ENCODE data around the gene EIF2B5.
A peak's percentile ranks its signal among the peaks of the same experiment; 100 is the strongest.
"Not testable (repeated sequence)": the region's sequence is repeated elsewhere in the genome, so short reads cannot be mapped to it uniquely, and the experiment has no call there.

Gene EIF2B5

GRCh38 chr3:184135149-184135910 is at the start of gene EIF2B5:
Gene EIF2B5 (plus strand): TSS chr3:184135358. CDS start chr3:184135386, 28 bp downstream.
- DNase-seq = peak; percentile 96

GRCh38 chr3:184085389-184085852 is 49.7 kb upstream of the EIF2B5 start:
- peak; percentile 58 for DNase-seq

GRCh38 chr3:184092199-184092598 is 43.0 kb upstream of the EIF2B5 start:
- no peak for DNase-seq

GRCh38 chr3:184096811-184097383 is 38.3 kb upstream of the EIF2B5 start, which contains the start of gene HTR3E:
Gene HTR3E (plus strand): TSS chr3:184097064. CDS start chr3:184097530, 466 bp downstream.
- DNase-seq = no peak

DNA sequence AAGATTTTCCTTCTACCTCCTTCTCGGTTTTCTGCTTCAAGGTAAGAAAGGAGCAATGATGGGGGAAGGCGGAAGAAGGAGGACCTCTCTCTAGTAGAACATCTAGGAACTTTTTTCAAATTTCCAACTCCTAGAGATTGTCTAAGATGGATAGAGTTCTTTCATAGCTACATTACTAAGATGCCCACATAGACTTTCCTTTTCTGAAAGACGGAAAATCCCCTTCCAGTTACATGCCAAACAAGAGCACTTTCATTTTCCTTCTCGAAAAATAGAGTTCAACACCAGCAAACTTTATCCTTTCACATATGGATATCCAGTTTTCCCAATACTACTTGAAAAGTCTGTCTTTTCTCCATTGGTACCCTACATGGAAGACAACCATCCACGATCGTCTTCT is 37.6 kb upstream of the EIF2B5 start:
- no peak for DNase-seq

DNA sequence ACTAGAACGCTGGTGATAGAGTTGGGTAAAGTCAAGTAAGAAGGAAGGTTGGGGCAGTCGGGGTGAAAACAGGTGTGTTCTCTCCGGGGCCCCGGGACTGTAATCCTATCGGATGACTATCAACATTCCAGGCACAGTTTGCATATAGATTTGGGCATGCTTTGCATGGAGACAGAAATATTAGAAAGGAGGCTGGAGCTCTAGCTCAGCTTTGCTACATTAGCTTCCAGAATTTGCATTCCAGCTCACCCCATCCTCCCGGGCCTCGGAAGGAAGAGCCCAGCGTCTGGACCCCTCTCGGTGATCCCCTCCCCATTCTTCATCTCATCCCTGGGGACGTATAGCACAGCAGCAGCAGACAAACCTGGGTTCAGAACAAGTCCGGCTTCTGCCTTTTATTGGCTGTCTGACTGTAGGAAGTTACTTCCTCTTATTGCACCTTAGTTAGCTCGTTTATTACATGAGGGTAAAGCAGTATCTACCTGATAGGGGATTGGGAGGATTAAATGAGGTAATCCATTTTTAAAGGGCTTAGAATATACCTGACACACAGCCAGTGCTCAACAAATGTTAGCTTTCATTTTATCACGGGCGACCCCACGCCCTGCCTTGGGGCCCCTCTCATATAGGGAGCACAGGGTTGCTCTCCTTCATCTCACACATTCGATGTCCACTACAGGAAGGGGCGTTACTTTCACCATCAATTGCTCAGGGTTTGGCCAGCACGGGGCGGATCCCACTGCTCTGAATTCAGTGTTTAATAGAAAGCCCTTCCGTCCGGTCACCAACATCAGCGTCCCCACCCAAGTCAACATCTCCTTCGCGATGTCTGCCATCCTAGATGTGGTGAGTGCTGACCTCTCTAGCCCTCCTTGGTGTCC is 35.1 kb upstream of the EIF2B5 start:
- DNase-seq = no peak

DNA sequence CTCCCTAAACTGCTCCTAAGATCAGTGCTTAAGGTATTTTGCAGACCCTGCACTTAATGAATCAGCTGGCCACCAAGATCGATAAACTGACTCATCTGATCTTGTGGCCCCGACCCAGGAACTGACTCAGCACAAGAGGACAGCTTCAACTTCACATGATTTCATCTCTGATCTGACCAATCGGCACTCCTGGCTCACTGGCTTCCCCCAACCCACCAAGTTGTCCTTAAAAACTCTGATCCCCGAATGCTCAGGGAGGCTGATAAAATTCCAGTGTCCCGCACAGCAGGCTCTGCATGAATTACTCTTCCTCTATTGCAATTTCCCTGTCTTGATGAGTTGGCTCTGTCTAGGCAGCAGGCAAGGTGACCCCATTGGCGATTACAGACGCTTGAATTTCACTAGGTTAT is 24.8 kb upstream of the EIF2B5 start:
- DNase-seq = peak; percentile 13

DNA sequence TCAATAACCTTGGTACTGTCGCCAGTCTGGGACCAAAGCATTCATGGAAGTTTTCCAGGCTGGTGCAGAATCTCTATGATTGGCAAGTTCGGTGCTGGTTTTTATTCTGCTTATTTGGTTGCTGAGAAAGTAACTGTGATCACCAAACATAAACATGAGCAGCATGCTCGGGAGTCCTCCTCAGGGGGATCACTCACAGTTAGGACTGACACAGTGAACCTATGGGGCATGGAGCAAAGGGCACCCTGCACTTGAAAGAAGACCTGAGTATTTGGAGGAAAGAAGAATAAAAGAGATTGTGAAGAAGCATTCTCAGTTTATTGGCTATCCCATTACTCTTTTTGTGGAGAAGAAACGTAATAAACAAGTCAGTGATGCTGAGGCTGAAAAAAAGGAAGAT is 19.1 kb upstream of the EIF2B5 start:
- no peak for DNase-seq

DNA sequence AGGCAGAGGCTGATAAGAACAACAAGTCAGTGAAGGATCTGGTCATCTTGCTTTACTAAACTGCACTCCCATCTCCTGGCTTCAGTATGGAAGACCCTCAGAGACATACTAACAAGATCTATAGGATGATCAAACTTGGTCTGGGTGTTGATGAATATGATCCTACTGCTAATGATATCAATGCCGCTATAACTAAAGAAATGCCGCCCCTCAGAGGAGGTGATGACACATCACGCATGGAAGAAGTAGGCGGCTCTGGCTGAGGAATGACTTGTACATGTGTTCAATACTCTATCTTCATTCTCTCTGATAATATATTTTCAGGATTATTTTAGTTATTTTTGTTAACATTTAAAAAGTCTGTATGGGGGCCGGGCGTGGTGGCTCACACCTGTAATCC is 17.5 kb upstream of the EIF2B5 start:
- peak; percentile 62 for DNase-seq

GRCh38 chr3:184121031-184121430 is 14.1 kb upstream of the EIF2B5 start:
- DNase-seq = not testable (repeated sequence)

- no peak for DNase-seq
Measured at GRCh38 chr3:184126006-184126405, 9.2 kb upstream of the EIF2B5 start.

GRCh38 chr3:184129012-184129411 is 6.1 kb upstream of the EIF2B5 start:
- peak; percentile 68 for DNase-seq

DNA sequence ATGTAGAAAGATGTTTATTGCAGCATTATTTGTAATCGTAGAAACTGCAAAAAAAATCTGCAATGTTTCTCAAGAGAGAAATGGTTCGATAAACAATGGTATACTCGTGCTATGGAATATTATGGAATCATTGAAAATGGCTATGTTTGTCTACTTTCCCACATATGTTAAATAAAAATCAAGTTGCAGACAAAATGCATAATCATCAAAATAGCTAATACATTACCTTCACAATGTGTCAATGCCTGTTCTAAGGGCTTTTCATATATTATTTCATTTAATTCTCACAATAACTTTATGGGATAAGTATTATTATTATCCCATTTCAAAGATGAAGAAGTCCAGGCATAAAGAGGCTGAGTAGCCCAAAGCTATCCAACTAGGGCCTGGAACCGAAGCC is 2.2 kb upstream of the EIF2B5 start:
- DNase-seq = no peak

GRCh38 chr3:184133840-184134745 is 1.1 kb upstream of the EIF2B5 start:
- DNase-seq = peak; percentile 92

GRCh38 chr3:184134746-184135148 is 411 bp upstream of the EIF2B5 start:
- no peak for DNase-seq

- DNase-seq = peak; percentile 39
Measured at GRCh38 chr3:184135911-184136260, 728 bp downstream of the EIF2B5 start.

GRCh38 chr3:184140436-184140835 is 5.3 kb downstream of the EIF2B5 start:
- no peak for DNase-seq

- DNase-seq = no peak
Measured at GRCh38 chr3:184142199-184142598, 7.0 kb downstream of the EIF2B5 start.

DNA sequence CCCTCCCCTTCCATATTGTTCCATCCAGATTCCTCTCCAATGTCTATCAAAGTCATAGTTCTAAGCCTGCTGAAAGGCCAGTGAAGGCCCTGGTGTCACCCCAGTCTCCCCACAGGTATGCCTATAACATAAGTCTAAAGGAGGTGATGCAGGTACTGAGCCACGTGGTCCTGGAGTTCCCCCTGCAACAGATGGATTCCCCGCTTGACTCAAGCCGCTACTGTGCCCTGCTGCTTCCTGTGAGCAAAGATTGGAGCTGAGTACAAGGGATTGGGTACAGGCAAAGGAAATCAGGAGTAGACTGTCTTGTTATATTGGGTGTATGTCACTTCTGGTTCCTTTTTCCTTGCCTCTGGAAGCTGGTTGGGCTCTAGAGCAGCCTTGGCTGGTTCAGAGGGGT is 8.2 kb downstream of the EIF2B5 start:
- DNase-seq = no peak

DNA sequence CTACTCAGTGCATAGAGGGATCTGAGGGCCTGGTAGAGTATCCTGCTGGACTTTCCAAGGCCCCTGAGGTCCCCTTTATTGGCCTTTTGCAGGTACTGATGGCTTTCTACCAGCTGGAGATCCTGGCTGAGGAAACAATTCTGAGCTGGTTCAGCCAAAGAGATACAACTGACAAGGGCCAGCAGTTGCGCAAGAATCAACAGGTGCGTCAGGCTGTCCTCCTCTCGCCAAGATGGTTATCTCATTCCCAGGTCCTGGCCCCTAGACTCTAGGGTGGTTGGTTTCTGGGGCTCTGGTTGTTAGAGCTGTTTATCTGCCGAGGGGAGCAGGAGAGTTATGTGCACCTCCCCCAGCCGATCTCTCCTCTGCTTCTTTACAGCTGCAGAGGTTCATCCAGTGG is 9.3 kb downstream of the EIF2B5 start:
- DNase-seq = no peak

DNA sequence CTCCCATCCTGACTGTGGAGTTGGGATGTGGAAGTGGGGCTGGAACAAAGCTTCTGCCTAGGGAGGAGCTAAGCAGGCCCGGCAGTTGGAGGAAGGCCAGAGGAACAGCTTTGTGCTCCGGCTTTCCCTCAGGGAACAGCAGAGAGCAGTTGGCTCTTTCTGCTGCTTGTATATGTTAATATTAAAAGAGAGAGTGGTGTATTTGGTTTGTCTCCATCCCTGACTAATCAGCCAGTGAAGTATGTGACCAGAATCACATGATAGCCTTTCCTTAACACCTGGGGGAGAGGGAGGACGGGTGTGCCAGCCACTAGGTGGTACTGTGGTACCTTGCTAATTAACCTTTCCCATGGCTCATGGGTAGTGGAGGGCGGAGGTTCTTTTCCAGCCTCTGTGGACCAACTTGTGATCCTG is 10.0 kb downstream of the EIF2B5 start:
- peak; percentile 56 for DNase-seq

DNA sequence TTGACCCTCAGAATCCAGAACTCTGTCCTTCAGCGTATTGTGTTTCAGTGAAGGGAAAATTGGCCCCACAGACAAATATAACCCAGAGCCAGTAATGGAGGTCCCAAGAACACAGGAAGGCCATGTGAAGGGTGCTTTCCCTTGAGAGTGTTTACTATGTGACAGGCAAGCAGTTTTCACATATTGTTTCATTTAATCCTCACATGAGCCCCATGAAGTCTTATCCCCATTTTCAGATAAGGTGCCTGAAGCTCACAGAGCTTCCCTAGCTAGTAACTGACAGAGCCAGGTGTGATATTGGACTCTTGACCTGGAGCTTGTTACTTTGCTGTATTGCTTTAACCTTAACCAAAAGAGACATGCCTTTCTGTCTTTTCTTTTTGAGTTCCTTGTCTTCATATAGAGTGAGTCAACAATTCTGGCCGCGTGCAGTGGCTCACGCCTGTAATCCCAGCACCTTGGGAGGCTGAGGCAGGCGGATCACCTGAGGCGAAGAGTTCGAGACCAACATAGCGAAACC is 10.7 kb downstream of the EIF2B5 start:
- DNase-seq = no peak
